SHP77 treated with DMSO at 0.1 percent for 48 hours (cell line): ENCODE data around the gene KLHDC10.
"Not testable (repeated sequence)": the region's sequence is repeated elsewhere in the genome, so short reads cannot be mapped to it uniquely, and the experiment has no call there.

Experiments used
- DNase-seq: peaks from one replicate; lab custom pipeline; 2025; lab: John Stamatoyannopoulos, UW

The KLHDC10 gene

DNA sequence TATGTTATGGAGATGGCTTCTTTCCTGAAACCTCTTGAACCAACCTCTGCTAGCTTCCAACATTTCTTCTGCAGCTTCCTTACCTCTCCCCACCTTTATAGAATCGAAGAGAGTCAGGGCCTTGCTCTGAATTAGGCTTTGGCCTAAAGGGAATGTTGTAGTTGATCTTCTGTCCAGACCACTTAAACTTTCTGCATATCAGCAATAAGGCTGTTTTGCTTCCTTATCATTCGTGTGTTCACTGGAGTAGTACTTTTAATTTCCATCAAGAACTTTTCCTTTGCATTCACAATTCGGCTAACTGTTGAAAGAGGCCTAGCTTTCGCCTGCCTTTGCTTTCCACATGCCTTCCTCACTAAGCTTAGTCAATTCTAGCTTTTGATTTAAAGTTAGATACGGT, 48.0 kb downstream of the KLHDC10 start:
- DNase-seq, result no peak

GRCh38 chr7:130118801-130119200, 48.5 kb downstream of the KLHDC10 start:
- DNase-seq, result no peak

GRCh38 chr7:130123501-130123900, 53.2 kb downstream of the KLHDC10 start:
- no peak for DNase-seq

DNA sequence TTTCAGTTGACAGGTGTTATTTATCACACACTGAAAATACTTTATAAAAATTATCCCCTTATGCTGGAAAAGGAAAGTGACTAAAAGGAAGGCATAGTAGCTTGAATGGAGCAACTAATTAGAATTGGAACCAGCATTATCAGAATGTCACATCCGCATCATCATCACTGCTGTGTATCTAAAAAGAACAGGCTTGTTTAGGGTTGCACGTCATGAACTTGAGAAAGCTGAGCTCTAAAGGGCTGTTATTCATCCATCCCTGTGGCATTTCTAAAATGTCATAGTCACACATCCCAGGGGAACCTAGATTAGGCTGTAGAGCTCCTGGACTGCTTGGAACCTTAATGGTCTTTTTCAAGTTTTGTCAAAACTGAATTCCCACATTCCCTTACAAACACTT, 54.4 kb downstream of the KLHDC10 start:
- DNase-seq, result no peak

- not testable (repeated sequence) for DNase-seq
These were observed 56.5 kb downstream of the KLHDC10 start for GRCh38 chr7:130126840-130127239.

DNA sequence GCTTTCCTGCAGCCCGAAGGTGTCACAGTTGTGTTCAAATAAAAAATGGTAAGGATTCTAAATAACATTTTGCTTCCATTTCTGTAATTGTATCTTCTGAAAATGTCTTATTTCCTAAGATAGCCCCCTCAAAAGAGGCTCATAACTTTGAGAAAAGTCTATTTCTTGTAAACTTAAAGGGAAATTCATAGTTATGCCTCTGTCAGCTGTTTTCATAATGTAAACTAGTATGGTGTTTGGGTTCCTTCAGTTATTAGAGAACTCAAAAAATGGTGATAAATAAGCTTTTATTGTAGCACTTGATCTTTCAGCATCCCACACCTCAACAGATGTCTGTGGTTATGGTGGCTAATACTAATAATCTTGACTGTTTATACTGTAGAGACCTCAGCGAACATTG, 57.1 kb downstream of the KLHDC10 start:
- no peak for DNase-seq

DNA sequence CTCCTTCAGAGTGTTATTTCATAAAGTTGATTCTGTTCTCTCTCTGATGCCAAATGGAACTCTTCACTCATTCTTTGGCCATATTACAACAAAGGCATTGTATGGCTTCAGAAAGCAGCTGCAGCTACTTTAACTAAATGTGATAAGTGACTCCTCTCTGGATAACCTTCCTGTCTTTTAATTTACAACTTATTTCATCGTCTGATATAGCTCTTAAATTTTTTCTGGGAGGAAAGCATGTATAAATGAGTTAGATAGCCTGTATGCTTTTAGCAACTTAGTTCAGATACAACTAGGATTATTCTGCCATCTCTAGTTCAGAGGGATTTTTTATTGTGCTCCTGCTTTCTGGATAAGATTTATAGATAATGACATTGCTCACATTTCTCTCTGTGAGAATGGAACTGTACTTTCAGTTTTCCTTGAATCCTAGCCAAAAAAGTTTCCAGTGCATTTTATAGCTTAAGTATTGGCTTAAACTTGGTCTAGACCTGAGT, 57.5 kb downstream of the KLHDC10 start:
- no peak for DNase-seq

DNA sequence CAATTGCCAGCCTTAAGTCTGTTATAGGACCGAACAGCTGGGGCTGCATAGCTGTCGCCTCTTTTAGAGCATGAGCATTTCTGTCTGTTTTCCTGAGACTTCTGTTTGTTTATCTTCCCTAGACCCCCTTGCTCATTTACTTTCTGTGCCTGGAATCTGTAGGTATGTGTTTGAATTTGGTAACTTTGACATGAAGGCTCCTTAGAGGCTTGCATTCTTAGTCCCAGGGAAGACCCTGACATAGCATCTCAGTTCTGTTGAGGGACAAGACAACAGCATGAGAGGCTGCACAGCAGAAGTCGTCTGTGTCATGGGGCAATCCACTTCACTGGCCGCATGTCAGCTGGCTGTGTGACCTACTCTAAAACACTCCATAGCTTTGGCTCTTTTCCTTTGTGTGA, 58.7 kb downstream of the KLHDC10 start:
- no peak for DNase-seq

- DNase-seq, result no peak
These were observed 61.0 kb downstream of the KLHDC10 start for GRCh38 chr7:130131191-130131834.

DNA sequence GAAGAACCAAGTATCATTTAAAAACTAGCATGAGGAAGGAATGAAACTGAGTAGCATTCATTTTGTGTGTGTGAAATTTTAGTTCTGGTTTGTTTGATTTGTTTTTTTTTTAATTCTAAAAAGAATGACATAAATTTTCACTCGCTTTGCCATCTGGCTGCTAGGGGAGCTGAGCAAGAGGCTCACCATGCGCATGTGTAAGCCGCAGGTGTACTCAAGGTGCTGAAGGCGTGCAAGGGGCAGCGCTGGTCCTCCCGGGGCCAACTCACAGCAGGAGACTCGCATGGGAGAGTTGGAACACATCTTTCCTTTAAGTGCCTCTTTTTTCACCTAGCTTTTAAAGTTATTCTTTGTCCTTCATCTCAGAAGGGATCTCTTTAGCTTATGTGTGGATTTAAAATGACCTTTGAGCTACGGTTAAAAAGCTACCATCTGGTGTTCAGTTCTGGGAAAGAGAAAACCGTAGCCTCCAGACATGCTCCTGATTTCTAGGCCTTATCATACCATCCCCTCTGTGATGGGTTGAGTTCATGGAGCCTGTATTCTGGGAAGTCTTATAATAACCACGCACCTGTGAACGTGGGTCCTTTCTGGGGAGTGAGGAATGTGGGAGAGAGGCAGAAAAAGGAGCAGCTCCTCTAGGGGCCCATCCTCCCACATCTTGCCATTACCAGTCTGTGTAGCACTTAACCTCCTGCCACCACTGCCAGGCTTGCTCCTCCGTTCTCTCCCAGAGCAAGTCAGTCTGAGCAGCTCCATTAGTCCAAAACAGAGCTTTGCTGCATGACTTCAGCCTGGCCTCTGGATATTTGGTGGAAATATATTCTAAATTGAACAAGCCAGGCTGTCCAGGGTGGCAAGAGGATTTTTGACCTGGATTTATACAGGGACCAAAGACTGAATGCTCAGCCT, 61.9 kb downstream of the KLHDC10 start:
- no peak for DNase-seq

GRCh38 chr7:130133029-130133782, 62.9 kb downstream of the KLHDC10 start:
- DNase-seq, result no peak

DNA sequence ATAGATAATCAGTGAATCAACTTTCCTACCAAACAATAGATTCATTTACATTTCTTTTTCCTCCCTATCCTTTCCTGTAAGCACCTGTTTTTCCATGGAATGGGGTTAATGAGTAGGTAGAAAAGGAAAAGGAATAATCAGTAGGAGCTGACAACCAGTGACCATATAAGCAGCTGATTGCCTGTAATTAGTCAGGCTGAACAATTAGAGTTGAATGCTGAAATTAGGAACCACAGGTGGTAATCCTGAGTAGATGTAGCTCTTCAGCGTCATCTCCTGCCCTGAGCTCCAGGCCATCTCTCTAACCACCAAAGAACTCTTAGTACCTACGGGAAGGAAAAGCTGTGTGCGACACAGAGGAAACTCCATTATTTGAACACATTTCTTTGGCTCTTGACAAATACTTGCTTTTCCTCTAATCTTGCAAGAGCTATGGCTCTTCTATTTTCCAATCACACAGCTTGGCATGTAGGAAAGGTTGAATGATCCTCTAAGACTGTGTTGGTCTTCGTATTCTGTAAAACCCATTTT, 63.8 kb downstream of the KLHDC10 start:
- DNase-seq, result no peak

- DNase-seq, result no peak
These were observed 64.4 kb downstream of the KLHDC10 start for GRCh38 chr7:130134726-130135125.

DNA sequence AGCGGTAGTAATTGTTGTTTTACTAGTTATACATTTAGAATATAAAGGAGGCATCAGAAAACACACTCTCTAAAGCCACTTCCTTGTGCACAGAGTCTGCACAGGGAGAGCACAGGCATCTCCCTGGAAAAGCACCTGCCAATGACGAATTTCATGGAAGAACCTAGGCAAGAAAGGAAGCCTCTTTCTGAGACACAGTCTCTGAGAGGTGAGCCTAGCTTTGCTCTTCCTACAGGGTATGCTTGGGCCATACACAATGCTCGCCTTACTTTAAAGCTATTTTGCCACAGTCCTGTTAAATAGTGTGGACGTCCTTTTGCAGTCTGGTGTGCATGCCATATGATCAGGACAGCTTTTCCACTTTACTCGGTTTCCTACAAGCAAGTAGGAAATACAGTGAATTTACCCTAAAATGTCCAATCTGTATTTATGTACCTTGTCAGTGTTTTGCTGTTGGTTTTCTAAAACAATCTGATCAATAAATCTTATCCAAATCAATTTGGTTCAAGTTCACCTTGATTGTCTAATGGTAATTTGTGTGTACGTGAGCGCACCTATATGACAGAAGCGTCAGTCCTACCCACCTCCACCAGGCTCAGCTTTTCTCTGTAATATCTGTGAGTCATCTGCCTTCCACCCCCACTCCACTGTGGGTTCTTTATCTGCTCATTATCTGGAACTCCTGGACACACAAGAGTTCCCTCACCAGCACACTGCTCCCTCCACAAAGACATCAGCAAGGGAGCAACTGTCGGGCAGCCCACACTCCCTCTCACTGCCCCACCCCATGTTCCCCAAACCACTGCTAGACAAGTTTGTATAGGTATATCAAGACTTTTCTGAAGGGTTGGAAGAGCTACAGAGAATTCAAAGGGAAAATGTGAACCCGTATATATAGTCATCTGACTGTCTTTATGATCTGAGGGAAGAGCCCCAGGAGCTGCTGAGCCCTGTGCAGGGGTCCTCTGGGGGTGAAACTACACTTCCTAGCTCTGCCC, 65.2 kb downstream of the KLHDC10 start:
- DNase-seq, result no peak

GRCh38 chr7:130136579-130137167, 66.3 kb downstream of the KLHDC10 start:
- no peak for DNase-seq

- no peak for DNase-seq
These were observed 66.9 kb downstream of the KLHDC10 start for GRCh38 chr7:130137207-130137606.

- DNase-seq, result no peak
These were observed 69.0 kb downstream of the KLHDC10 start for GRCh38 chr7:130139193-130139960.

GRCh38 chr7:130140551-130141160, 70.3 kb downstream of the KLHDC10 start:
- DNase-seq, result no peak

GRCh38 chr7:130141161-130141883, 71.0 kb downstream of the KLHDC10 start:
- no peak for DNase-seq
